Measurements from ENCODE around the gene PTPRE.
A peak's percentile ranks its signal among the peaks of the same experiment; 100 is the strongest.

The PTPRE gene

DNA sequence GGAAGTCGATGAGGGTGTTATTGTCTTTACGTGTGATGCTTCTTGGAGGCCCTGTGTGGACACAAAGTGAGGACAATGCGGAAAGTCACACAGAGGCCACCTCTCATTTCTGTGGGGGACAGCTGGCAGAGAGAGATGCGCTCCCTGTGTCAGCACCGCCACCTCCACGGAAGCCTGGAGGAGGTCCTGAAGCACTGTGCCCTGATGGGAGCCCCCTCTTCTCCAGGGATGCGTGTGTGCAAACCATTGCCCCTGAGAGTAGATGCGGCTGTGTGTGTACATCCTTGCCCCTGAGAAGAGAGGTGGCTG lies 2.0 kb downstream of the PTPRE start:
- no peak for DNase-seq

DNA sequence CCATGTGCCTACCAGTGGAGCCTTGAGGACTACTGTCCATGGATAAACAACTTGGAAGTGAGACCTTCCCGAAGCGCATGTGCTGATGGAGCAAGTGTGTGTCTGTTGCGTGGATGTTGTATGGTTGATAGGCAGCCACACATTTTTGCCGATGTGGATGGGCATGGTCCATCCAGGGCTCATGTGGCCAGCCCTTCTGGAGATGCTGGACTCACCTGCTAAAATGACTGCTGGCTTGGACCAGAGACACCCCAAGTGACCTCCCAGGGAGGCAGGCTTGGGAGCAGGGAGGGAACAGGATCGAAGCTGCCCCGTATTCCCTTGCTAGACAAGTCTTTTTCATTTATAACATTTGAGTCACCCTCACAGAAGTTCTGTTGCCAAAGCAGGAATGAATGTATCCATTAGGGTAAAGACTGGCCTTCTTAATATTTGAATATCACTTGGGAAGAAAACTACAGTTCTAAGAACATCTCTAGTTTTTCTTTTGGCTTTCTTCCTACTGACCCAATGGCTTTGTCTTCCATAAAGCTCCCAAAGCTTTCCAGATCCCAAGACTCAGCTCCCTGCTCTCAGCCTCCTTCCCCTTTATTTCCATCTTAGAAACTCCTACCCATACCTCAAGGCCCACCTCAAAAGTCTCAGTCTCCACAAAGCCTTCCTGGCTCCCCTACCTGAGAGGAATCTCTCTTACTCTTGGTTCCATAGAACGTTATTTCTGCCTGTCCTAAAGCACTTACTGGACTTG lies 3.0 kb downstream of the PTPRE start:
- no peak for DNase-seq

DNA sequence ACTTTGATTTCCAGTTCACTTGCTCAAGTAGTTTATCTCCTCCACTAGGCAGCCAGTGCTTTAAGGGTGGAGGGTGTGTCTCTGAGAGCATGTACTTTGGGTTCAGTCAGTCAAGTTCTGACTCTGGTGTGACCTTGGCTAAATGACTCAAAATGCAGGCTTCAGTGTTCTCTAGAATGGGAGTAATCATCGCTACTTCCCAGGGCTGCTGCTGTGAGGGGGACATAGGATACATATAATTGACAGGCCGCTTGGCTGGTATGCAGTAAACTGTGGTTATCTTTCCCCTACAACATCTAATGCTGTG lies 3.5 kb downstream of the PTPRE start:
- no peak for DNase-seq

DNA sequence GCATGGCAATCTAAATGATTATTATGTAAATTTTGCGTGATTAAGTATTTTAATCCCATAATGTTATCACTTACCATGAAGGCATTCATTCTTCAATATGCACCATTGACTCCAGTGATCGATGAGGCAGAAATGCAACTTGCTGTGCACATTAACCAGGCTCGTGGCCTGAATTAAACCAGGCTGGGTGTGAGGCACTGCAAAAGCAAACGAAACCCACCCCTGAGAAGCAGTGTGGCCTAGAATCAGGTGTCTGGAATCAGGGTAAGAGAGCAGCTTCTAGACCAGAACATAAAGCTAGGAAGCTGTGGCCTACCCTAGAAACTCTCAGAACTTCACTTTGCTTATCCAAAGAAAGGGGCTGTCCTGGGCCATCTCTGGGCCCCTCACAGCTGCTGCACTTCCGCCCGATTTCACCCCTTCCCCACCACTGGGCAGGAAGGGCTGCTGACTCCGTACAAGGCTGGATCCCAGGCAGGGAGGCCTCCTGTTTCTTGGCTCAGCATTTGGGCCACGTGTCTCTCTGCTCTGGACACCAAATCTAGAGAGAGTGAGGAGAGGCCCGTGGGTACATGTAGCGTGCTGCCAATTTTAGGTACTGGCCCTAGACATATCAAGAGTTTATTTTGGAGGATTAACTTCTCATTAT lies 4.4 kb downstream of the PTPRE start:
- no peak for DNase-seq

DNA sequence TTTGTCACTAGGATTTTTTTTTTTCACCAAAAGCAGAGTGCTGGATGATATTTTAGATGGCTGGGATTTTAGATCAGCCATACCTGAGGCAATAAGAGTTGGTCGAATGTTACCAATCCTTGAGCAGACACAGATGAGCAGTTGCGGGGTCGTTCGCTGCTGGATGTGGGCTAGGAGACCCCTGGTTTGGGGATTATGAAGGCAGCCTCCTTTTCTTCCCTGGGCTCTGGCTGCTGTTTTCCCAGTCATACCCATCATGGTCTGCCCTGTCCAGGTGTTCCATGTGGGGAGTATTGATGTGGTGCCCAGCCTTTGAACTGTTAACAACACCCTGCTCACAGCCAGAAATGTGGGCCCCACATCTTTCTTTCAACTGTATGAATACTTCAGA lies 5.0 kb downstream of the PTPRE start:
- no peak for DNase-seq

DNA sequence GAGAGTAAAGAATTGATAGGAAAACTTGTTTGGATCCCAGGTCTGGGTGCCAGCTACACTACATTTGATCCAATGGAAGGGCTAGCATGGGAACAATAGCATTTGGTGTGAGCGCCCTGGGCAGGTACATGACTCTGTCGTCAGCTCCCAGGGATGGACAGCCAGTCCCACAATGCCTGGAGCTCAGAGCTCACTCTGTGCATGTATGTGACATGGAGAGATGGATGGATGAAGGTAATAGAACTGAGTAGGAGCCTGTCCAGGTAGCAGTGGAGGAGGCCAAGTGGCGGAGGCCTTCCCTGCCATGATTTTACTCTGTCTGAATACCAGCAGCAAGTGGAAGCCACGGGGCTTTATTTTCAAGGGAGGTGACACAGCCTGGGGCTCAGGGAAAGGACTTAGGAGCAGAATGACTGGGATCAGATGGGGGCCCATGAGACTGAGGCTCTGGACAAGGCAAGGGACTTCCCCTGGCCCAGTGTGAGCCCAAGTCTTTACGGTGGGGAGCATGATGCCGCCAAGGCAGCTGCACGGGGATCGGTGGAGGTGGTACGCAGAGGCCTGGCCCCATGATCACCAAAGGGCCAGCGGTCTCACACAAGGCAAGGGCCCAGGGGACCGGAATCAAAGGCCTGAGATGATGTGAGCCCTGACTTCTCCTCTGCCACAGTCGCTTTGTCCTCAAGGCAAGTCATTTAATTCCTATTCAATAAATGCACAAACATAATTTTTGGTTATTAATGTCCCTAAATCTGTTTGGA lies 5.9 kb downstream of the PTPRE start:
- no peak for DNase-seq

DNA sequence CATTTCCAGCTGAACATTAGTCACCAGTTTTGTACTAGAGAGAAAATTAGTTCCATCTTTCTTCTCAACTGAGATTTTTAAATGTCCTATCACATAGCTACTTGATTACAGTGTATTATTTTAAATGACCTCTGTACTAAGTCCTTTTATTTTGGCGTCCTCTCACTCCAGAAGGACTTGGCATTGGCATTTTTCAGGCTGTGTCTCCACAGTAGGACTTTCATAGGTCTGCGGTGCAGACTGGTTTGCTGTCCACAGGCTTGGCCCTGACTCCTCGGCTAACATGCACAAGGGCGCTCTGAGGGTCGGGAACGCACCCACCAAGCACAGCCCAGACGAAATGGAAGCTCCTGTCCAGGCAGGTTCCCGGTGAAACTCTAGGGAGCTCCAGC lies 6.5 kb downstream of the PTPRE start:
- DNase-seq, result no peak

DNA sequence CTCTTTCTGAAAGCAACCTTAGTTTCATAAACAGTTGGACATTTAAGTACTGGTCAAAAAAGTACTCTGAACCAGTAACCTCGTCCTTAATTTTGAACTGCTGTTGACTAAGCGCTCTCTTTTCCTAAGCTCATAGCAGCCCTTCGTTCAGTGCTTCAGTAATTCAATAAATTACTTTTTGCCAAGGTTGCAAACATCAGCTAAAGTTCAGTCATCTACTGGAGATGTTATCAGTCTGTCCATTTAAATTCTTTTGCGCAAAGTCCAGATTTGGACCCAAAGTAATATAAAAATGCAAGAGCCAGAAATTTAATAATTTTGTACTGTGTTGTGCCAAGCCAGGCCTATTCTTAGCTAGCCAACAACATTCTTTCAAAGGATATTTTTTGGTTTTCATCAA lies 8.4 kb downstream of the PTPRE start:
- DNase-seq, result no peak

DNA sequence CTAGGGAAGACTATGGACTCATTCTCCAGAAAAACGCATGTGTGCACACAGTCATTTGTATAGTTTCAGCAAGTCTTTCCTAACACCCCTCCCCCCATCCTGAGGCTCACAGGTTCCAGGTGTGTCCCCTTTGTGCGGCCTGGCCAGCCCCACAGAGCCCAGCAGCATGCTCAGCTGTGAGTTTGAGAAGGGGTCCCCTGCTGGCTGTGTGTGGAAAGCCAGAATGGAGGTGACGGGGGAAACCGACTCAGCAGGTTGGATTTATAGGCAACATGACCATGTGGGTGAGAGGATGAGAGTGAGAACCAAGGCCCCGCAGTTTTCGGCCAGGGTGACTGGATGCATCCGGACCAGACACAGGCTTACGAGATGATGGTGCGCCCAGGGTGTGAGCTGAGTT lies 9.9 kb downstream of the PTPRE start:
- DNase-seq, result no peak

DNA sequence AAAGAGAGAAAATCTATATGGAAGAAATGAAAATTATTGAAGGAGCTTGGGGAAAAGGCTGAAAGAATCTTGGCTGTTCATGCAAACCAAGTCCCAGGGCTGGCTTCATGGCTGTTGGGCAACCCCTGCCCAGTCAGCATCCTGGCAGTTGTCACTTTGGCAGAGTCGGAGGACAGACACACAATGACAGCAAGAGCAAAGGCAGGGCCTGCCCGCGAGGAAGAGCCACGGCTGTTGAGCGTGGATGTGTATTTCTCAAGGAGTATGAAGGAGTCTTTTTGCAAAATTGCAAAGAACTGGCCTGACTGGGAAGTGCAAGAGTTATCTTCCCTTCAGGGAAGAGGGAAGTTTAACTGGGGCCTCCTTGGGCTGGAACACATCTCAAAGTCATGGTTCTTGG lies 11.7 kb downstream of the PTPRE start:
- peak; percentile 48 to 61 (median 59) for DNase-seq

DNA sequence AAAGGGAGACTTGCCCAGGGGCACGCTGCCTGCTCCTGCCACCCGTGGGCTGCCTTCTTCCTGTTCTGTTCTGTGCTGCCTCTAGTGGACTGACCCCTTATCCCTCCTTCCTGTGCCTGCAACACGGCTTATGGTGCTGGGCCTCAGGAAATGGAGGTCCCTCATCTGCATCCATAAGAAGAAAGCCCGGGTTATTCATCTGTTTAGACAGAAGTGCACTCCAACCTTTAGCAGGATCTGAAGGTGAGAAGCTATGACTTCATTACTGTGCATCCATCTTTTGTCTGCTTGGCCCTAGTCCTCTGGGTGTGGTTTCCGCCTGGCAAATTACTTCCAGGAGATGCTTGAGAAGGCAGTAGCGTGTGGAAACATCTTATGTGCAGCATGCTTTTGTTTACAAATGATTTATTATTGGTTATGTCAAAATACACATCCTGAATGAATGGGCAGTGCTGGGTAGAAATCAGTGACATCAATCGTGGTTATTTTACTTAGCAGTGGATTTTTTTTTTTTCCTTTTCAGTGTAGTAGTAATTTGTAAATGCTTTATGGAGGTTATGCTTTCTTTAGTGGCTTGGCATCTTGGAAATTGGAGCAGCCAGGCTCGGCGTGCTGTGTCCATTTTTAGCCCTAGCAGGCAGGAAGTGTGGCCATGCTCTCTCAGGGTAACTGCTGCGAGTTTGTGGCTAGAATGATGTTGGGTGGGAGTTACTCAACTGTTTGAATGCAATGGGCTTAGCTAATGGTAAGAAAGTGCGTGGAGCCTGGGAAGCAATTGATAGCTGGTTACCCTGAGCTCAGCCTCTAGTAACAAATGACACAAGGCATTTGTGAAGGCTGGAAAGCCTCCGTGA lies 12.7 kb downstream of the PTPRE start:
- DNase-seq, result peak in 2 of 3 donors; percentile 43 to 48

DNA sequence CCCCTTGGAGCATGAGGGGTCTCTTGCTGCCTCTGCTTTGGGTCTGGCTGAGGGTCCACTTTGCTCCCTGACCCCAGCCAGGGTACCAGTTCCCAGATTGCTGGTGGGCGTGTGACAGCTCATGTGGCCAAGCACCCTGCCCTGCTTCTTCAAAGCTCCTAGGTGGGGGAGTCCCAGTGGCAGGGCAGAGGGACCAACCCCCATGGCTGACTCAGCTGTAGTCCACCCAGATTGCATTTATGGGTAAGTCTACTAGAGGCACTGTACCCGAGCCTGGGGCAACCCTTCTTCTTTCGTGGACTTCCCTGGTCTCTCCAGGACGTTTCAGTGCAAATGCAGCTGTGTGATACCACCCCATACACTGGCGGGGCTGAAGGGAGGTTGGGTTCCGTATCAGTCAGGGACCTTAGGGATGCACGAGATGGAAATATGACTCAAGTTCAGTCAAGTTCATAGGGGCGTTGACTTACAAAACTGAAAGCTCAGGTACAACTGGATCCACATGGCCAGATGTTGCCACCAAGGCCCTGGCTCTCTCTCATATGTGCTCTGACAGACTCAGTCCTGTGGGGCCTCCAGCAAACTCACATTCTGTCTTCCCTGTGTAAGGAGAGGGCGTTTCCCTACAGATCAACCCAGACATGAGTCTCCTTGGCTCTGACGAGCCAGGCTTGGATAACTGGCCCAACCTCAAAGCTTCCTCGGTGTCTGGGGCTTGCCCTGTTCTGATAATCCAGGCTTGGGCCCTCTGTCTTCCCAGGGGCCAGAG lies 13.6 kb downstream of the PTPRE start:
- peak; percentile 81 to 87 (median 82) for DNase-seq

DNA sequence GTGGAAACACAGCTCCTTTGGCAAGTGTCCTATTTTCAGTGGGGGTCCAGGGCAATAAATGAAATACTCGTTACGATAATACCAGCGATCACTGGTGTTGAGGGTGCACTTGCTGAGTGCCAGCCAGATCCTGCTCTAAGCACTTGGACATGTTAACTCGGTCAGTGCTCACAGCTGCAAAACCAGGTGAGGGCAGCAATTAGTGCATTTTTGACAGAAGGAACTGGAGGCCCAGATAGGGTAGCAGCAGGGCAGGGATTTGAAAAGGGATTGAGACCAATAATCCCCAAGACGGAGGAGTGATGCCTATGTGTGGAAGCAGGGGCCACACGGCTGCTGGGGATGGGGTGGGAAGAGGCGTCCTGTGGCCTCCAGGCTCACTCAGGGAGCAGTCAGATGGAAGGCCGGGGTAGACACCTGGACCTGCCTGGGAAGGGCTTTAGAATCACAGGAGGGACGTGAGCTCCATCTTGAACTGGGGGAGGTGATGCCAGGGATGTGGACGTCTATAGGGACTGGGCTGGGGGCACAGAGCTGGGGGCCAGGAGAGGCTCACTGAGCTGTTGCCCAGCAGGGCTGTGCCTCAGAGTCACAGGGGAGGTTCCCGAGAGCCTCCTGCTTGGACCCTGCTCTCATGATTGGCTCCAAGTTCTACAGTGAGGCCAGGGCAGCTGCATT lies 14.3 kb downstream of the PTPRE start:
- DNase-seq, result no peak

DNA sequence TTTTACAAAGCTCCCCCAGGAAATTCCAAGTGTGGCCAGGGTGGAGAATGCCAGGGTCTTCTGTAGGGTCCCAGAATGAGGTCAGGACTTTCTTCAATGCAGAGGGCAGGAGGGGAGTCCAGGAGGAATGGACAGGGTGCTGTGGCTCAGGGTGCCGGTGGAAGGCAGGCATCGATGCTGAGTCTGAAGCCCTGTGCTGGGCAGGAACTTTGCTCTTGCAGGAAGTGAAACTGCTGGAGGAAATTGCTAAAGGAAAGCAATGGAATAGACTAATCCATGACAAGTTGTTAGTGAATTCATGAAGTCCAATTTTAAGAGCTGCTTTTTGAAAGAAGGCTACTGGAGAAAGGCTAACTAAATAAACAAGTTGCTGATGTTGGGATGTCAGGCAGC lies 14.8 kb downstream of the PTPRE start:
- peak; percentile 77 to 90 (median 87) for DNase-seq

DNA sequence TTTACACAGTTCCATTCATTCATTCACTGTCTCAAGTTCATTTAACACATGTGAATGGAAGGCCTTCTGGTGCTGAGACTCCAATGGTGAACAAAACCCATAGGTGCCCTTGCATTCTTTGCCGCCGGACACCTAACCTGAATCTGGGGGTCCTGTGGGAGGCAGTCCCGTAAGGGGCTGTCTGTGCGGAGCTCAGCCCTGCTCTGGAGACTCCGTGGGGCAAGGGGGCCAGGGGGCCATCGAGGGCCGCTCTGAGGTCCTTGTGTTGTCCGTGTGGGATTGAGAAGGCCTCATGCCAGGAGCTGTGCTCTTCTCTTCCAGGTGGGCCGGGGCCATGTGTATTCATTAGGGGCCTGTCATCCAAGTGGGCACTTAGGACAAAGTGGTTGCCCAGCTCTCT lies 15.3 kb downstream of the PTPRE start:
- DNase-seq, result no peak

DNA sequence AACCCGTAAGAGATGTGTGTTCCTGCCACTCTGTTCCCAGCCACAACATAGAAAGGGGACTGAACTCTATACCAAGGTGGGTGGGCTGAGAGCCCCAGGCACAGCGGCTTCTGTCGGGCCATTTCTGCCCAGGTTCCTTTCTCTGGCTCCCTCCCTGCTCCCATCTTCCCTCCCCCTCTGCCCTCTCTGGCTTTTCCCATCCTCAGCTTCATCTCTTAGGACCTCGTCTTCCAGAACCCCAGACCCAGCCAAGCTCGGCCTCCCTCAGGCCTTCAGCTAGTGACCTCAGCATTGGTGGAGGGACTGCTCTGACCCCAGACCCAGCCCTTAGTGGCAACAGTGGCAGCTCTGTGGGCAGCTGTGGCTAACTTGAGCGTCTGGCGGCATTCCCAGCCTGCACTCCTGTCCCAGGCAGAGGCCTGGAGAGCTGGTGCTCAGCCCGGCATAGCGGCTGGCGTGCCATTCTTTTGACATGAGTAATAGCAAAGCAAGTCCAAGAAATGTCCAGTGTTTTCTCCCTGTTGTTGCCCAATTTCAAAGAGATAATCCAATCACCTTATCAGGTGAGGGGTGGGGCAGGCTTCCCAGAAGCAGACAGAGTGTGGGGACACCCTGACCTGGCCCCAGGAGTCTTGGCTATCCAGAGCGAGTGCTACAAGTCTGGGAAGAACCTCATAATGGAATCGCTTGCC lies 15.9 kb downstream of the PTPRE start:
- no peak for DNase-seq

DNA sequence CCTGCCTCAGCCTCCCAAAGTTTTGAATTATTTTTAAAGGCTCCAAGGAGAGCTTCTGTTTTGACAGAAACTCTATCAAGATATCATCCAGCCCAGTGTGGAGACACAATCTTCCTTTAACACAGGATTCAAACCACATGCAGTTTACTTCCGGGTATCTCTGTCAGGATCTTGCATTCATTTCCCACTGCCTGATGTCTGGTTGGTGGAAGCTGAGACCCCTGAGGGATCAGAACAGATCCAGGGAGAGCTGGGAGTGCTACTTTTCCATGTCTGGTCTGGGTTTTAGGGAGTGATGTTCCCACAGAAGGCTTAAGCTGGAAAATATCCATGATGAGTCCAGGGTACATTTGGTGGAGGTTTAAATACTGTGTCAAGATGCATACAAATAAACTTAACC lies 16.7 kb downstream of the PTPRE start:
- no peak for DNase-seq

DNA sequence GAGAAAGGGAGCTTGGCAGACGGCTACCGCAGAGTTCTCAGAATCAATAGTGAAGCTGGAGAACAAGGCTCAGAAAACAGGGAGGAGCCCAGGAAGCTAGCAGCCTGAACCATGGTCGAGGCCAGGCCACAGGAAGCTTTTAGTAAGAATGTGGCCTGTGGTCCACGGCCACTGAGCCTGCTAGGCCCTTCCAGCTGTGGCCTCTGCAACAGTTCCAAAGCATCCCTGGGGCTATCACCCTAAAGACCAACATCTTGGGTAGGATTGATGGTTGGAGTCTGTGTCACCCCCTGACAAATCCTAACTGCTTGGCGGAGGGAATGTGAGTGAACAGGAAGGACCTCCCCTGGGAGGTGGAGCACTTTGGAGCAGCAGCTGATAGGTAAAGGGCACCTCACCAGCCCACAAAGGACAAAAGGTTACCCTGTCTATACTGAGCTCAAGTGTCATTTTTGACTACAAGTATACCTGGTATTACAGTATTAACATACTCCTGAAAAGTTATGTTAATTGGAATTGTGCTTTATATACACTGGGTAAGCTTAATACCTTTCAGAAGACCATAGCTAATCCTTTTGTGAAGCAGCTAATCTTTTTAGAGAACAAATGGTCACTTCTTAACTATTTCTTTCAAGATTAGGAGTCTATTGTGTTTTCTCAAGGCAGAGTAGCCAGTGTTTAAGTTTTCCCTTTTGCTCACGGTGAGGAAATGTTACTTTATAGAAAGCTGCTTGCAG lies 18.7 kb downstream of the PTPRE start:
- DNase-seq, result no peak

DNA sequence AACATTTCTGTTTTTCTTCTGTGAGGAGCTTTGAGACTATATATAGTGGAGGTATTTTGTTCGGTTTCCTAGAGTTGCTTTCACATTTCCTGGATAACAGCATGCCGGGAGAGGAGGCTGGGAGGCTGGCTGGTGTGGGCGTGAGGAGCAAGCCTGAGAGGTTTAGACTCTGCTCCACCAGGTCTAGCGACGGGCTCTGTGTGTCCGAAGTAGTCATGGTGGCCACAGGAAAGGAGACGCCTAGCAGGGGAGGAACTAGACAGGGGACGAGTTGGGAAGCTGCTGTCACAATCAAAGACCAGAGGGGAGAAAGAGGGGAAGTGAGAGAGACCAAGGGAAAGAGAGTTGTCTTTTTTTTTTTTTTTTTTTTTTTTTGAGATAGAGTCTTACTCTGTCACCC lies 19.6 kb downstream of the PTPRE start:
- peak; percentile 77 to 87 (median 80) for DNase-seq

DNA sequence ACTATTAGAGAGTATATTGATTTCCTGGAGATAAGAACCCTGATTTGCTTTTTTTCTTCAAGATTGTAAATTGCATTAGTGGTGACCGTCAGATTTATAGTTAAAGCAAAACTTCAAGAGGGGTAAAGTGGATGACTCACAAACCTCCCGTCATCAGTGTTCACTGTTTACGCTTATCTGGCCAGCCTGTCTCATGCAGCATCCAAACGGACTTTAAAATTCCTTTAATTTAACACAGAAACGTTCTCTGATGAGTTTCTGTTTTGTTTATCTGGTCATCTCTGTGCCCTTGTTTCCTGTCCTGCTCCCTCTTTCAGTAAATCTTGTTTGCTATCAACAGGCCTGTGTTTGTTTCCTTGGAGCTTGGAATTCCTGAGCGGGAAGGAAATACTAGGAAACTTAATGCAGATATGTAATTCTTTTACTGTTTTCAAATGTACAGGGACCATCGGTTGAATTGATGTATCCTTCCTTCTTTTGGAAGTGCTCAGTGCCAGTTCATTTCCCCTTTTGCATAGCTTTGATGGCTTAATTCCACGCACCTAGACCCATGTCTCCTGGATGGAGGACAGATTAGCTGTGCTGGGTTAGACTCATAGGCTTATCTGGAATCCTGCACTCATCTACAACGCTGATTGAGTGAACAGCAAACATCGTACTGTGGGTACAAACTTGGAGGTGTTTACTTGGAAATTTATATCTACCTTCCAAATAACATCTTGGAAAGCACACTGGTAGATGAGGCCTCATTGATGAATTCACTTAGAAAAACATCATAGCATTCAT lies 21.3 kb downstream of the PTPRE start:
- peak; percentile 41 to 58 (median 56) for DNase-seq

Measured in suppressor macrophage treated with lipopolysaccharide for 1 hour (primary cell).